RKO (cell line): ENCODE measurements around the gene SFTPA2.
"Not testable (repeated sequence)": the region's sequence is repeated elsewhere in the genome, so short reads cannot be mapped to it uniquely, and the experiment has no call there.

Source experiments
- DNase-seq: peaks from one replicate; pipeline ENCODE4 v3.0.0-alpha.2; 2016; ENCODE audit warnings: low spot score

The SFTPA2 gene

DNA sequence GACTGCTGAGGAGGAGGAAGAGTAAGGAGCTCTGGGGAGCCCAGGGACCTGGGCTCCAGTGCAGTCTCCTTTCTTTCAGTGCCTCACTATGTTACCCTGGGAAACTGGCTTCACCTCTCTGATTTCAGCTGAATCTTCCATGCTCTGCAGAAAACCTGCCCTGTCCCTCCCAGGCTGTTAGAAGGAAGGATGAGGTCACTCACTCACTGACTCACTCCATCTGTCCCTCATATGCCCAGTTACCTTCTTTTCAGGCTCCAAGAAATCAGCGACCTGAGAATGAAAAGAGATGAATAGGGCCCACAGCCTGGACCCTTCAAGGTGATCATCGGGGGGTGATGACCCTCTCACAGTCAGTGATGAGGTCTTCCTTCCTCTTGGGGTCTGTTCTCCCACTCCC, 481 bp downstream of the SFTPA2 start:
- DNase-seq, result peak; percentile 34

DNA sequence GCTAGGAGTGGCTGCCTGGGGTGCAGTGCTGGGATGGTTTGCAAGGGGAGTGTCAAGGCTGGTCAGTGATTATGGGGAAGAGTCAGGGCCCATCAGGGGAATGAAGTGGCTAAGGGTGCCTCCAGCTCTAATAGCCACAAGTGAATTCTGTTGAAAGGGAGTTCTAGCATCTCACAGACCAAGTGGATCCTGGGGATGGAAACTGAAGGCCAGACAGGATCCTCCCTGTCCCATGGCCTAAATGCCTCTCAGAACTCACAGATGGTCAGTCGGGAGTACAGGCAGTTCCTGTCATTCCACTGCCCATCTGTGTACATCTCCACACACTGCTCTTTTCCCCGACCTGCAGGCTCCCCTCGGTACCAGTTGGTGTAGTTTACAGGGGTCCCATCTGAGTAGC, 3.2 kb downstream of the SFTPA2 start:
- DNase-seq, result not testable (repeated sequence)

DNA sequence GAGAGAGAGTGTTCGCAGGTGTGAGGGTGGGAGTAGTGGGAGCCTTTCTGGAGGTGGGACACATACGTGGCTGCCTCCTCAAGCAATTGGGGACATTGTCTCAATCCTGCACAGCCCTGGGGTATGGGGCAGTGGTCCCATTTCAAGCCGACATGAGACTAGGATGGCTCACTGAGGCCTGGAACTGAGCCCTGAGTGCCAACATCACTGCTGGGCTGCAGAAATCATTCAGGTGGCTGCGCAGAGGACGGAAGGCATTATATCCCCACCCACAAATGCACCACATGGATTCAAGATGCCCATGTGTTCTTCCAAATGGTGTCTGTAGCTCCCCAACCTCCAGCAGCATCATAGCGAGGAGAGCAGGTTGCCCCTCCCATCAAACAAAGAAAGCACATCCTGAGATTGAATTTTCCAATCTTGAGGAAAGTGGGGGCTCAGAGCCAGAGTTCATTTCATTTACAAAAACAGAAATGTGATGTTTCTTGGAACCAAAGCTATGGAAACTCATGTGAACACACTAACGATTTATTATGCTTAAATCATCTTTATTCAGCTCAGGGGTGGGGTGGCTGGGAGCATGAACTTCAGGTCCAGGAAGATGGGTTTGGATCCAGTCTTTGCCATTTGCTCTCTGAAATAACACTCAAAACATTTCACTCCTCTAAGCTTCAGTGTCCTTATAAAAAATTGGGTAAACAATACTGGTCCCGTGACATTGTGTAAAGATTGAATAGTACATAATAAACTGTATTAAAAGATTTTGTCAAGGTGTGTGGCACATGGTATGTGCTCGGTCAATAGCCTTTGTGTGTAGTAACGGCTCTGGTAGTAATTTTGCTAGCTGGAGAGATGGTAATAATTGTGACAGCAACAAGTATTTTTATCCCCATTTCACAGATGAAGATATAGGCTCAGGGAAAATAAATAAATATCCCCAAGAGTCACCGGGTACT, 4.6 kb downstream of the SFTPA2 start:
- no peak for DNase-seq

DNA sequence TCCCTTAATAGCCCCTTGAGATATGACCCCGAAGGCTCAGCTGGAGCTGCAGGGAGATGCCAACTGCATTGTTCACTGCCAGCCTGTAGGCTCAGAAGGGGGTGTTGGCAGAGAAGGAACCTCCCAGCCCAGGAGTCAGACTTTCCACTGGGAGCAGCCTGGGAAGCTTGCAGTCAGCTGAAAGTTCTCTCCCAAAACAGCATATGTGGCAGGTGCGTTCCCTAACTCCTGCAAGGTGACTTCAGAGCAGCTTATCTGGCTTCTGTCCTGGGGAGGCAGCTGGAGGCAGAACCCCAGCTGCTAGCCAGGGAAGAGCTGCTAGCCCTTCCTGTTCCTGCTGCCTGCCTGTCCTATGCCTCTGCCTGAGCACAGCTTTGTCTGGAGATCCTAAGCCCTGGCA, 8.1 kb downstream of the SFTPA2 start:
- DNase-seq, result no peak

DNA sequence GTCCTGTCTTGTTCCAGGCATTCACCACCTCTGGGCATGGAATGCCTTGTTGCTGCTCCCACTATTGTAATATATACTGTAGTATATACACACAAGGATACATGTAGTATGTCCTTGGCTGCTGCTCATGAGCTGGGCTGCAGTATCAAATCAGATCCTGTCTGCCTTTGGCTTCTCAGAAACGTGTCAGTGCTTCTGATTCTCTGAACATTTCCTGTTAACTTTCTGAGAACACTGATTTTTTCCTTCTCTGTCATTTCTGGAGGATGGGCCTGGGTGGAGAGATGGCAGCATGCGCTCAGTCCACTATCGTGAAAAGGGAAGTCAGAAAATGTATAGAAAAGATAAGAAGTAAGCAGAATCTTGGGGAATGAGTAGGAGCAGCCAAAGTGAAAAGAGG, 12.2 kb downstream of the SFTPA2 start:
- DNase-seq, result no peak

DNA sequence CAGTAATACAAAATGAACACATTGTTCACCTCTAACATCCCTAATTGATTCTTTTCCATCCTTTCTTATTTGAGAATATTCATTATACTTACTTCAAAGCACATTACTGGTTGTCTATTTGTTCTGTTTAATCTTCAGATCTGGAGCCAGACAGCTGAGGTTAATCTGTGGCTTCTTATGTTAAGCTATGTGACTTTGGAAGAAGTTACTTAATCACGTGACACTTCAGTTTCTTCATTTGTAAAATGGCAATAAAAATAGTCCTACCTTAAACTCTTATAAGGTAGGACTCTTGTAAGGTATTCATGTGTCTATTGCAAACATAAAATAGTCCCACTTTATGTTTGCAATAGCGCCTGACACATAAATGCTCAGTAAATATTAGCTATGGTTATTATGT, 13.1 kb downstream of the SFTPA2 start:
- not testable (repeated sequence) for DNase-seq

DNA sequence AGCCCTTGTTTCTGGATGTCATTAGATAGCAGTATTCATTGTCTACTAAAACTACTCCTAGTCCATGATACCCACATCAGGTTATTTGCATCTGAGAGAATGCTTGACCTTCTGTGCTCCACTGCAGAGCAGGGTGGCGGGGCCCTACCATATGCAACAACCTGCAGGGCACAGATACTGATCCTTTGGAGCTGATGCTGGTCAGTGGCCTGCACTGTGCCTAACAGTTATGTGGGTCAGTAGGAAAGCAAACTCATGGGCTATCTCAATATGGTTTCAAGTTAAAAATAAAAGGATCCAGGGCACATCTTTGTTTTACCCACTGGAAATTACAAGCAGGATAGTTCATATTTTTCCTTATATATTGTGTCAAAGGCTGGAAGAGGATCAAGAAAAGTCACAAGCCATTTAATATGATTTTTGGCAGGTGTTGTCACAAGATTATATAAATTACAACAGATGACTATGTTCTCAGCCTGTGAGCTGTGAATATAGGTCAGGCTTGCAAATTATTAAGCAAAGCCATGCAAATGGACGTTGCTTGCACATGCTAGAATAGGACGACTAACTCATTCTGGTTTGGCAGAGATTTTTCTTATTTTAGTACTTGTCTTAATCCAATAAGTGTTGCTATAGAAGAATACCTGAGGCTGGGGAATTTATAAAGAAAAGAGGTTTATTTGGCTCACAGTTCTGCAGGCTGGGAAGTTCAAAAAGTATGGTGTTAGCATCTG, 15.1 kb downstream of the SFTPA2 start:
- not testable (repeated sequence) for DNase-seq

DNA sequence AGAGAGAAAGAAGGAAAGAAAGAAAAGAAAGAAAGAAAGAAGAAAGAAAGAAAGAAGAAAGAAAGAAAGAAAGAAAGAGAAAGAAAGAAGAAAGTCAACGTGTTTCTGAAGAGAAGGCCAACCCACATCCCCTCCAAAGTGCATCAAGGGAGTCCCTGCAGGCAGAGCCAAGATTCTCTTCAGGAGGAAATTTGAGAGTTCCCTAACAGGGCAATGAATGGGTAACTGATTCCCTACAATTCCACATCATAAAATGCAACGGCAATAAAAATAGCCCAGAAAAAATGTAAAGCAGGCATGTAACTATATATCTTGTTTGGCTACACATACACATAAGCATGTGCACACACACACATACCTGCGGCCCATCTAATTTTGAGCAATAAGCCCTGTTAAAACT, 15.8 kb downstream of the SFTPA2 start:
- DNase-seq, result not testable (repeated sequence)

DNA sequence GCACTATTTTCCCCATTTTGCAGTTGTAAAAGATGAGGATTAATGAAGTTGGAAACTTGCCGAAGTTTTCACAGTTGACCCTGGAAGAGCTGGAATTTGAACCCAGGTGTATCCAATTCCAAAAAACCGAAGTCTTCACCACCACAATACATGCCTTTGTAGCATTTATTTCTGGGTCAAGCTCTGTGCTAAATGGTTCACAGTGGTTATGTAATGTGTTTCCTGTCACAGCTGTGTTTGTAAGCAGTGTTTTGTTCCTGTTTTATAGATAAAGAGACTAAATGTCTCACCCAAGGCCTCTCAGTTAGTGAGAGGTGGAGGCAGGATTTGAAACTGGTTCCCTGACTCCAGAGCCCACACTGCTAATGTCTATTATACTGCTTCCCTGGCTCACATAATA, 17.6 kb downstream of the SFTPA2 start:
- no peak for DNase-seq

DNA sequence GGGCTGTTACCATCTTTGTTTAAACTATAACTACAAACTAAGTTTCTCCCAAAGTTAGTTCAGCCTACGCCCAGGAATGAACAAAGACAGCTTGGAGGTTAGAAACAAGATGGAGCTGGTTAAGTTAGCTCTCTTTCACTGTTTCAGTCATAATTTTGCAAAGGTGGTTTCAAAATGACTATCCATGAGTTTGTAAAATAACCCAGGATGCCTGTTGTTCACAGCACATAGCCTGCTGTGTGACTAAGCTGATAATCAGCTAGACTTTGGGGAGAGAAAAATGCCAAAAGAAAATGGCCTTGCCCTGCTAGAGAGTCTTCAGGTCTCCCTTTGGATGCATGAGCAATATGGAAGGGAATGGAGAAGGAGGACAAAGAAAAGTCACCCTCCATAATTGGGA, 19.3 kb downstream of the SFTPA2 start:
- not testable (repeated sequence) for DNase-seq

DNA sequence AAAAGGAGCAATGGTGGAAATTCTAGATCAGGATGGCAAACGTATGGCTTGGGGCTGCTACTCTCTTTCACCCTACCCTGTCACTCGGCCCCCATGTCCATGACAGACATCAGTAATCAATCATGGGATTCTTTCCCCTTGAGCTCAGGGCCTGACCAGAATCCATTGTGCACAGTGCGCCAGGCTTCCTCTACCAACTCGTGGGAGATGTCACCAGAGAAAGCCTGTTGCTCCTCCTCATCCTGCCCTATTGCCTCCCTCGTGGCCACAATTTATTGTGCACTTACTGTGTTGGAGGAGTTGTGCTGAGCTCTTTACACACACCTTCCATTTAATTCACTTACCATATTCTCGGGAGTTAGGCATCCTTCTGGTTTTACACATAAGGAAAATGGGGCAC, 21.9 kb downstream of the SFTPA2 start:
- DNase-seq, result not testable (repeated sequence)

DNA sequence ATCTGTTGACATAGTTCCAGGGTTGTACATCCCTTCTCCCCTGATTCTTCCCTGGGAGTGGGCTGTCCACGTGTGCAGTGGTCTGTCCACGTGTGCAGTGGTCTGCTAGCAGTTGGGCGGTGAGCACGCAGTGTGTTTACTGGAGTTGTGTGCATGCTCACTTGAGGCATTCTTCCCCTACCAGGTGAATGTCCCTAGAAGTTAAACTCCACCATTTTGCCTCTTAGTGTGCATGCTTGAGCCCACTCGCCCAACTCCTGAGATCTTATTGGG, 26.4 kb downstream of the SFTPA2 start:
- not testable (repeated sequence) for DNase-seq

DNA sequence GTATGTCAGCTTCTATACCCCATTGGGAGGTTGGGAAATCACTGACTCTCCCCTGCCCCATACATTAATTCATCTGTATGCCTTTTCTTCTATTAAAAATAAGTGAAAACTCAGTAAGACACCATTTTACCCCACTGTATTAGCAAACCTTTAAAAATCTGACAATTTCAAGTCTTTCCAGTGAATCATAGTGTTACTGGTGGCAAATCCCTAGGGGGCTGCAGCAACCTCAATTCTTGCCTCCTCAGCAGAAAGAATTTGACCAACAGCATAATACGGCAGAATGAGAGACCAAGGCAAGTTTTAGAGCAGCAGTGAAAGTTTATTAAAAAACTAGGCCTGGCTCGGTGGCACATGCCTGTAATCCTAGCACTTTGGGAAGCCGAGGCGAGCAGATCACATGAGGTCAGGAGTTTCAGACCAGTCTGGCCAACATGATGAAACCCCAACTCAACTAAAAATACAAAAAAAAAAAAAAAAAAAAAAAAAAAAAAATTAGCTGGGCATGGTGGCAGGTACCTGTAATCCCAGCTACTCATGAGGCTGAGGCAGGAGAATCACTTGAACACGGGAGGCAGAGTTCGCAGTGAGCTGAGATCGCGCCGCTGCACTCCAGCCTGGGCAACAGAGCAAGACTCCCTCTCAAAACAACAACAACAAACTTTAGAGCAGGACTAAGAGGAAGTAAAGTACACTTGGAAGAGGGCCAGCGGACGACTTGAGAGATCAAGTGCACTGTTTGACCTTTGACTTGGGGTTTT, 26.9 kb downstream of the SFTPA2 start:
- DNase-seq, result not testable (repeated sequence)

DNA sequence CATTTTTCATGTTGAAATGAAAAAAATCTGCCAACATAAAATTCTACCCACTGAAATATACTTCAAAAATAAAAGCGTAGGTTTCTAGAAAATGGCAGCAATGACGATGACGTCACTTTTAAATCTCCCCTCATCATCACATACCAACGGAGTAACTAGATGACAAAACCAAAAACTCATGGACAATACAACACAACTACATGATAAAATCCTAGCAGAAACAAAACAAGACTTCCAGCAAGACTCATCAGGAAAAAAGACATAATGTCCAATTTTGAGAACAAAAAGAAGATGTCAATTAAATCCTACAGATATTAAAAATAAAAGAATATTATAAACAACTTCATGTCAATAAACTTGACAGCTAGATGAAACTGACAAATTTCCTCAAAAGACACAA, 31.9 kb downstream of the SFTPA2 start:
- DNase-seq, result not testable (repeated sequence)

DNA sequence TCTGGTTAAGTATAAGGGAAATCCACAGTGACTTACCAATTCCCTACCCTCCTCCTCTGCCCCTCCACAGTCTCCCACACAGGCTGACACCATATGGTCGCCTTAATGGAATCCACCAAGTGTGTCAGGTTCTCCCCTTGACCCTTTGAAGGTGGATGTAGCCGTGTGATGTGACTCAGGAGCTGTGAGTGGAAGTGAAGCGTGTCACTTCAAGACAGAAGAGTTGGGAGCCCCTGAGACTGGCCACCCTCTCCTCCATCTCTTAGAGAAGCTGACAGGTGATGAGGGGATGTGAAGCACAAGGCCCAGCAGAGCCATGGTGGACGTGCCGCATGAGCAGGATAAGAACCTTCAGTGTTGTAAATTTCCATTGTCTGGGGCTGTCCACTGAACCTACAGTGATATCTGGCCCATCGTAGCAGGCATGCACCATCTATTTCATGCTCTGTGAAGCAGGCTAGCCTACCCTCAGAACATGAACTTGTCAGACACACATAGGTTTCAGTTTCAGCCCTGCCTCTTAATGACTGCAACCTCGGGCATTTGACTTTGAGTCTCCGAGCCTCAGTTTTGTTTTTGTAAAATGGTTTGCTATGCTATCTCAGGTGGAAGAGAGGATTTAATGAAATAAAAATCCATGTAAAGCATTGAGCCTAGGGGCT, 35.0 kb downstream of the SFTPA2 start:
- DNase-seq, result not testable (repeated sequence)

DNA sequence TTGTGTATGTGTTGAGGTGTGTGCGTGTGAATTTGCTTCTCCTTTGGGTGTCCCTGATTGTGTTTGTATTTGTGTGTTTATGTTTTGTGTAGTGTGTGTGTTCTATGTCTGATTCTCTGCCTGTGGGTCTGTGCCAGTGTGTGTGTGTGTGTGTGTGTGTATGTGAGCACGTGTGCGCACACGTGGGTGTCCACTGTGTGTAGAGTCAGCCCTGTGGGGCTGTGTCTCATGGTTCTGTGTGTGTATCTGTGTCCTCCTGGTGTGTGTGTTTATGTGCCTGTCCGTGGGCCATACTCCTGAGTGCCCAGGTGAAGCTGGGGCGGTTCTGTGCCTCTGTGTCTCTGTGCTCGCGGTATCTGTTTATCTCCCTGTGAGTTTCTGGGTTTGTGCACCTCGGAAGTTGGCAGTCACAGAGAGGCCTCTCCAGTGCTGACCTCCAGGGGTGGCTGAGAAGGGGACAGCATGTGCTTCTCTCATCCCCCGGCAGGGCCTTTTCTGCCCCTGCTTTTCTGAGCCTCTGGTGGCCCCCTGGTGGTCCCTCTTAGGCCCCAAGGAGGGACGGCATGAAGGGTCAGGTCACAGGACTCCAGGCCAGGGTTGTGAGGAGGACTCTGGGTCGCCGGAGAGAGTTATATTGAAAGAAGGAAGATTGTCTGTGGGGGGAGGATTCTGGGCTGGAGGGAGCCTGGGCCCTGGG, 36.9 kb downstream of the SFTPA2 start:
- not testable (repeated sequence) for DNase-seq

DNA sequence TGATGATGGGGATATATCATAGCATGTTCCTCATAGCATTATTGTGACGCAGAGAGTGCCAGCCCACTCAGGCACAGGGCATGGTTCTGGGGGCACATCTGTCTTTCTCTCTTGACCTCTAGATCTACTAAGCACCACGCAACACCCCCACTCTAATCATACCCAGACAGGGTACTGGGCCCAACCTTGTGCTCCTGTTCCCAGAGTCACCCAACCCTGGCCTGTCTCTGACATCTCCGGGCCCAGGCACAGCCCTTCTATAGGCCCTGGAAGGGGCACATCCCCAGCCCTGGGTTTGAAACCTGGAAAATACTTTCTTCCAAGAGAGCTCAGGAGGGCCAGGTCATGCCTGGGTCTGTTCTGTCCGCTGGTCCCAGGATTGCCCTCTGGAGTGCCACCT, 37.7 kb downstream of the SFTPA2 start:
- DNase-seq, result not testable (repeated sequence)

DNA sequence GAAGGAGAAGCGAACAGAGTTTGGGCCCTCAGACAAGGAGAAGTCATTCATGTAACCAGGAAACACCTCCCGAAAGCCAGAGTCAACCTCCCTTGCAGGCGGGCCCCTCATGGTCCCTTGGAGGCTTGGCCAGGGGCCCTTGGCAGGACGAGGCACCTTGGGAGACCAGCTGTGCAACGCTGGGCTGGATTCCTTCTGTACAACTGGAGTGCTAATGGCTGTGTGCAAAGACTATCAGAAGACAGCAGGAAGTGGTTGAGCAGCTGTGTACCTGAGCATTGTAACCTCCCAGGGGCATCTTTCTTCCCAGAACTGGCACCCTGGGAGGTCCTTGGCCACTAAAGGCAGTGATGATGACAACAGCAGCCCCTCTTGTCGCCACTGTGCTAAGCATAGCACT, 38.5 kb downstream of the SFTPA2 start:
- DNase-seq, result not testable (repeated sequence)

DNA sequence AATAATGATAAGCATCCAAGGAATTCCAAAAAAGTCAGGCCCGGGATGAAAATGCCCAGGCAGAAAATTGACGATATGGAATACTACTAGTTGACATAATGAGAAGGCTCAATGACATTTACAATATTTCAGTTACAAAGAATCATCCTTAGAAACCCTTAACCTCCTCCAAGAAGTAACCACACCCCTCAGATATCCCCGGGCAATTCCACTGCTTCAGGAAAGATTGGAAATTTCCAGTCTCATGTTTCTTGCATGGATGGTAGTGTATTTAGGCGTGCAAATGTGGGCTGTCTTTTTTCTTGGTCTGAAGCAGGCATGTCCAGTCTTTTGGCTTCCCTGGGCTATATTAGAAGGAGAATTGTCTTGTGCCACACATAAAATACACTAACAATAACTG, 42.6 kb downstream of the SFTPA2 start:
- DNase-seq, result not testable (repeated sequence)

DNA sequence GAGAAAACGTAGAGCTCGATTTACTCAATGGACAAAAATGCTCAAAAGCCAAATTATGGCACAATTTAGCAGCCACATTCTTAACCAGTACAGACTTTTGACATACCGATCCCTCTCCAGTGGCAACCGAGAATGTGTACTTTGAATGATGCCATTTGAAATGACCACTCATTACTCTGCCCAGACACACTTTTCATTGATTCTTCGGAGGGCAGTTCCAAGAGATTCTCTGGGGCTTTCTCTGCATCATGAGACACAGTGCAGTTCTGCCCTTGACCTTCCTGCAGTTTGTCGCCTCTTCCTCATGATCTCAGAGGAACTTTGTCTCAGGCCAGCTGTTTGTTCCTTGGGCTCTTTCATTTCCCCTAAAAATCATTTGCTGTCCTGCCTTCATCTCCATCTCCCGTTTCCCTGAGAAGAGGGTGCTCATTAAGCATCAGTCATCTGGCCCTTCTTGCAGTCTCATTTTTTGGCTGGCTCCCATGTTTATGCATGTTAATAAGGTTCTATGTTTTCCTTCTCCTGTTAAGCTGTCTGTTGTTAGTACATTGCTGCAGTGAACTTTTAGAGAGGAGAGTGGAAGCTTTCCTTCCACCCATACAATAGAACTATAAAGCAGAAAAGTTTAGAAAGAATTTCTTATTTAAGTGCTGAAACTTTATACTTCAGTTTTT, 43.5 kb downstream of the SFTPA2 start:
- DNase-seq, result not testable (repeated sequence)
